Liver (tissue), 9 donors: Measurements from ENCODE around the gene FURIN. TPM values are rescaled to one million over a fixed set of nuclear protein-coding genes. Genes with fewer than 3 reads are reported as not detected.

Source experiments
- DNase-seq: peaks from one replicate; pipeline ENCODE4 v3.0.0-alpha.2; 2017; ENCODE audit warnings: low spot score
- H3K27ac ChIP-seq, 2 donors: one replicate each; pipeline ENCODE4 v1.7.0; 2013; ENCODE audit warnings: inconsistent platforms in 2 of 2, low read length in 2 of 2, control low read depth in 1 of 2, low read depth in 1 of 2, mild to moderate bottlenecking in 1 of 2
- H3K27me3 ChIP-seq, 4 donors: one replicate each; pipeline versions ENCODE4 v1.6.1 to v1.7.0; 2013; ENCODE audit warnings: low read length in 3 of 4, inconsistent platforms in 1 of 4, mild to moderate bottlenecking in 1 of 4, moderate library complexity in 1 of 4; ENCODE audit not compliant: control insufficient read depth in 4 of 4, insufficient read depth in 4 of 4
- H3K36me3 ChIP-seq, 4 donors: one replicate each; pipeline versions ENCODE4 v1.6.1 to v1.7.0; 2013; ENCODE audit warnings: low read length in 3 of 4, mild to moderate bottlenecking in 3 of 4, low read depth in 1 of 4, moderate library complexity in 1 of 4; ENCODE audit not compliant: control insufficient read depth in 4 of 4, insufficient read depth in 3 of 4
- H3K4me1 ChIP-seq, 4 donors: one replicate each; pipeline versions ENCODE4 v1.6.1 to v1.7.0; 2013; ENCODE audit warnings: low read length in 3 of 4, mild to moderate bottlenecking in 3 of 4, moderate library complexity in 1 of 4; ENCODE audit not compliant: control insufficient read depth in 4 of 4, insufficient read depth in 4 of 4
- H3K4me3 ChIP-seq, 3 donors: one replicate each; pipeline versions ENCODE4 v1.6.1 to v1.7.0; 2013; ENCODE audit warnings: low read length in 3 of 3, control low read depth in 1 of 3, low read depth in 1 of 3, mild to moderate bottlenecking in 1 of 3
- H3K9ac ChIP-seq, 2 donors: one replicate each; pipeline ENCODE4 v1.7.0; 2013; ENCODE audit warnings: low read length in 2 of 2, mild to moderate bottlenecking in 2 of 2, moderate library complexity in 2 of 2, control low read depth in 1 of 2, low read depth in 1 of 2
- H3K9me3 ChIP-seq, 4 donors: one replicate each; pipeline versions ENCODE4 v1.6.1 to v1.7.0; 2013; ENCODE audit warnings: low read length in 3 of 4; ENCODE audit not compliant: control insufficient read depth in 4 of 4
- ATF3 ChIP-seq: IDR thresholded peaks from 2 replicates; pipeline ENCODE4 v1.6.1; 2016; ENCODE audit warnings: antibody characterized with exemption
- FOXA1 ChIP-seq: IDR thresholded peaks from 2 replicates; pipeline ENCODE4 v1.6.1; 2016; ENCODE audit warnings: antibody characterized with exemption
- FOXA2 ChIP-seq: IDR thresholded peaks from 2 replicates; pipeline ENCODE4 v1.6.1; 2016; ENCODE audit warnings: antibody characterized with exemption
- GABPA ChIP-seq, 2 donors: IDR thresholded peaks in 1 of 2; conservative IDR thresholded peaks in 1 of 2; 2 replicates each; pipeline ENCODE4 v1.6.1; 2016; ENCODE audit warnings: antibody characterized with exemption in 2 of 2, mild to moderate bottlenecking in 1 of 2, moderate library complexity in 1 of 2
- HNF4A ChIP-seq, 2 donors: conservative IDR thresholded peaks; 2 replicates each; pipeline ENCODE4 v1.6.1; 2016; ENCODE audit warnings: antibody characterized with exemption in 2 of 2, mild to moderate bottlenecking in 2 of 2
- HNF4G ChIP-seq: IDR thresholded peaks from 2 replicates; pipeline ENCODE4 v1.6.1; 2016; ENCODE audit warnings: antibody characterized with exemption
- JUND ChIP-seq, 2 donors: IDR thresholded peaks; 2 replicates each; pipeline ENCODE4 v1.6.1; 2016; ENCODE audit warnings: antibody characterized with exemption in 2 of 2
- MAX ChIP-seq: IDR thresholded peaks from 2 replicates; pipeline ENCODE4 v1.6.1; 2016; ENCODE audit warnings: antibody characterized with exemption
- NR2F2 ChIP-seq: IDR thresholded peaks from 2 replicates; pipeline ENCODE4 v1.6.1; 2016; ENCODE audit warnings: antibody characterized with exemption
- RAD21 ChIP-seq, 2 donors: IDR thresholded peaks; 2 replicates each; pipeline ENCODE4 v1.6.1; 2016; ENCODE audit warnings: antibody characterized with exemption in 2 of 2, mild to moderate bottlenecking in 2 of 2
- RXRA ChIP-seq, 2 donors: IDR thresholded peaks; 2 replicates each; pipeline ENCODE4 v1.6.1; 2017 to 2018; ENCODE audit warnings: antibody characterized with exemption in 2 of 2, mild to moderate bottlenecking in 1 of 2
- YY1 ChIP-seq: IDR thresholded peaks from 2 replicates; pipeline ENCODE4 v1.6.1; 2016; ENCODE audit warnings: antibody characterized with exemption, mild to moderate bottlenecking
- ZBTB33 ChIP-seq: IDR thresholded peaks from 2 replicates; pipeline ENCODE4 v1.6.1; 2016; ENCODE audit warnings: antibody characterized with exemption
- WGBS: extraction: QIAGEN DNeasy Blood & Tissue Kit; methylation state at CpG from one replicate; pipeline ENCODE4 v1.1.7; 2013; 5-methylcytosine and 5-hydroxymethylcytosine counted together
- polyA plus RNA-seq, 2 donors: library from polyadenylated mRNA; stranded (reverse) in 1 of 2; unstranded in 1 of 2; fragments of 200-250 nt in 1 of 2; fragments of >200 nt in 1 of 2; fragmentation: Nextera tagmentation in 1 of 2; extraction: Ambion mirVana in 1 of 2; gene quantifications; one replicate each; pipeline versions ENCODE4 v1.2.1 to v1.2.3, GENCODE V29; 2013 to 2015
- total RNA-seq, 2 donors: library from RNA; depleted of rRNA; stranded (reverse); fragments of >200 nt; gene quantifications; one replicate each; pipeline ENCODE4 v1.2.3, GENCODE V29; 2014
- donor health status: healthy.
- donor health status: healthy.
- donor health status: healthy.
- donor health status: healthy.
- donor health status: healthy.

Gene FURIN
- total and polyA plus RNA-seq, 4 donors, result 102 to 258 (median 164) TPM

GRCh38 chr15:90916461-90916860 is 48.1 kb downstream of the FURIN start:
- H3K4me3 ChIP-seq, result no peak overlapping the region
- no peaks in the 10 kb centered on the region for H3K4me1 ChIP-seq
- DNase-seq, result no peak
- peak overlapping the region; percentile 15 to 40 for H3K27ac ChIP-seq
- no peaks in the 10 kb centered on the region for H3K9me3 ChIP-seq
- TF ChIP-seq ZBTB33, result no peak
- no peak for TF ChIP-seq RXRA (IDR thresholded peaks at IDR 0.05)
- TF ChIP-seq FOXA1, result no peak
- H3K27me3 ChIP-seq, result no peaks in the 10 kb centered on the region
- H3K36me3 ChIP-seq, result peaks cover 19 to 93% (median 70%) of the 10 kb centered on the region in 4 donors
- 91% methylated on average over 11 of the region's 11 CpGs for WGBS
- H3K9ac ChIP-seq, result no peak overlapping the region

DNA sequence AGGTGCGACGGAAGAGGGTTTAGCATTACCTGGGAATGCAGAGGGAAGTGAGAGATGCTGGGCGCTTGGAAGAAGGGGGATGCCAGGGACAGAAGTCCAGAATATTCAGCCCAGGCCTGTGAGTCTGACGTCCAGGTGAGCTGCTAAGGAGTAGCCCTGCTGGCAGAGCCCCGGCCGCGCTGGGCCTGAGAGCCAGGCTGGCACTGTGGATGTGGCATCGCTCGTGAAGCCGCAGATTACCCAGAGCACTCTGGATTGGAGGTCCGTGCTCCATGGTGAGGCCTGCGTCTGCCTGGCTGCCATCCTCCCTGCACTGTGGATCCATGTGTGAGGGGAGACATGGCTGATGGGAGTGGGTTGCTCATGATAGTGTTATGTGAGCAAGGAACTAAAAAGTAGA is 49.2 kb downstream of the FURIN start:
- Histone ChIP-seq H3K9ac (no peak overlapping the region), H3K36me3 (peaks cover 13 to 82% (median 62%) of the 10 kb centered on the region in 4 donors), H3K9me3 (no peaks in the 10 kb centered on the region), H3K4me3 (no peak overlapping the region), H3K27ac (no peak overlapping the region), H3K4me1 (no peaks in the 10 kb centered on the region), H3K27me3 (no peaks in the 10 kb centered on the region)
- 97% methylated on average over 12 of the region's 12 CpGs for whole genome bisulfite sequencing
- DNase-seq, result no peak
- TF ChIP-seq ATF3 (no peak), HNF4G (no peak), JUND (IDR thresholded peaks at IDR 0.05) (no peak)

GRCh38 chr15:90918034-90918788 is 49.8 kb downstream of the FURIN start:
- H3K36me3 ChIP-seq, result peaks cover 9 to 75% (median 56%) of the 10 kb centered on the region in 4 donors
- WGBS, result 97% methylated on average over 23 of the region's 23 CpGs
- H3K4me3 ChIP-seq, result no peak overlapping the region
- no peaks in the 10 kb centered on the region for H3K27me3 ChIP-seq
- no peak overlapping the region for H3K9ac ChIP-seq
- no peak overlapping the region for H3K27ac ChIP-seq
- no peaks in the 10 kb centered on the region for H3K9me3 ChIP-seq
- no peak for DNase-seq
- TF ChIP-seq FOXA1 (no peak), FOXA2 (no peak), ATF3 (no peak), RAD21 (IDR thresholded peaks at IDR 0.05) (no peak), MAX (no peak), ZBTB33 (no peak), NR2F2 (no peak), HNF4A (conservative IDR thresholded peaks at IDR 0.05) (no peak), GABPA (IDR thresholded peaks at IDR 0.05 in 1 of 2, conservative IDR thresholded peaks at IDR 0.05 in 1 of 2) (no peak), YY1 (no peak), HNF4G (no peak), JUND (IDR thresholded peaks at IDR 0.05) (no peak)
- no peaks in the 10 kb centered on the region for H3K4me1 ChIP-seq
